Keratinocyte (primary cell): Measurements from ENCODE around the gene SLC19A1.

ENCODE experiments used
- EZH2 ChIP-seq: IDR thresholded peaks from one replicate; pipeline ENCODE4 v1.6.1; 2012; ENCODE audit warnings: inconsistent platforms, mild to moderate bottlenecking, low read length, moderate library complexity
- TF ChIP-seq, protein P1 (sequence below), 3 experiments: IDR thresholded peaks in 1 of 3; conservative IDR thresholded peaks in 1 of 3; optimal IDR thresholded peaks in 1 of 3; 2 replicates in 2 of 3; 3 replicates in 1 of 3; pipeline versions ENCODE3 to v1.5.1; 2011; ENCODE audit warnings: low read length in 3 of 3, mild to moderate bottlenecking in 3 of 3, moderate library complexity in 2 of 3, control low read depth in 1 of 3, inconsistent platforms in 1 of 3; ENCODE audit not compliant: insufficient read depth in 2 of 3; ENCODE audit errors: extremely low read depth in 1 of 3

DNA sequence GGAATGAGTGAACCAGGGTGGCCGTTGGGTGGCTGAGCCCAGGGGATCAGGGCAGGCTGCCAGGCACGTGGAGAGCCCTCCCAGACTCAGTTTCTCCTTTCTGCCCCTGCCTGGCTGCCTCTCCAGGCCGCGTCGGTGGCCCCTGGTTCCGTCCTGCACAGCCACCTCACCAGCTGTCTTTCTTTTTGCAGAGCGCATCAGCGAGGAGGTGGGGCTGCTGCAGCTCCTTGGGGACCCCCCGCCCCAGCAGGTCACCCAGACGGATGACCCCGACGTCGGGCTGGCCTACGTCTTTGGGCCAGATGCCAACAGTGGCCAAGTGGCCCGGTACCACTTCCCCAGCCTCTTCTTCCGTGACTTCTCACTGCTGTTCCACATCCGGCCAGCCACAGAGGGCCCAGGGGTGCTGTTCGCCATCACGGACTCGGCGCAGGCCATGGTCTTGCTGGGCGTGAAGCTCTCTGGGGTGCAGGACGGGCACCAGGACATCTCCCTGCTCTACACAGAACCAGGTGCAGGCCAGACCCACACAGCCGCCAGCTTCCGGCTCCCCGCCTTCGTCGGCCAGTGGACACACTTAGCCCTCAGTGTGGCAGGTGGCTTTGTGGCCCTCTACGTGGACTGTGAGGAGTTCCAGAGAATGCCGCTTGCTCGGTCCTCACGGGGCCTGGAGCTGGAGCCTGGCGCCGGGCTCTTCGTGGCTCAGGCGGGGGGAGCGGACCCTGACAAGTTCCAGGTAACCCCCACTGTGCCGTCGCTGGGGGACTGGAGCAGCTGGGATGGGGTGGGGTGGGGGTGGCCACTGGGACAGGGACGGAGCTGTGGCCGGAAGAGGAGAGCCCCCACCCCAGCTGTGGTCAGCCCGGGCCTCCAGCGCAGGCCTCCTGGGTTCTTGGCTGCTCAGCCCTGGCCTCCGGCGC lies 73.9 kb downstream of the SLC19A1 start:
- TF ChIP-seq, protein P1, sequence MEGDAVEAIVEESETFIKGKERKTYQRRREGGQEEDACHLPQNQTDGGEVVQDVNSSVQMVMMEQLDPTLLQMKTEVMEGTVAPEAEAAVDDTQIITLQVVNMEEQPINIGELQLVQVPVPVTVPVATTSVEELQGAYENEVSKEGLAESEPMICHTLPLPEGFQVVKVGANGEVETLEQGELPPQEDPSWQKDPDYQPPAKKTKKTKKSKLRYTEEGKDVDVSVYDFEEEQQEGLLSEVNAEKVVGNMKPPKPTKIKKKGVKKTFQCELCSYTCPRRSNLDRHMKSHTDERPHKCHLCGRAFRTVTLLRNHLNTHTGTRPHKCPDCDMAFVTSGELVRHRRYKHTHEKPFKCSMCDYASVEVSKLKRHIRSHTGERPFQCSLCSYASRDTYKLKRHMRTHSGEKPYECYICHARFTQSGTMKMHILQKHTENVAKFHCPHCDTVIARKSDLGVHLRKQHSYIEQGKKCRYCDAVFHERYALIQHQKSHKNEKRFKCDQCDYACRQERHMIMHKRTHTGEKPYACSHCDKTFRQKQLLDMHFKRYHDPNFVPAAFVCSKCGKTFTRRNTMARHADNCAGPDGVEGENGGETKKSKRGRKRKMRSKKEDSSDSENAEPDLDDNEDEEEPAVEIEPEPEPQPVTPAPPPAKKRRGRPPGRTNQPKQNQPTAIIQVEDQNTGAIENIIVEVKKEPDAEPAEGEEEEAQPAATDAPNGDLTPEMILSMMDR (optimal IDR thresholded peaks at IDR 0.05 in 1 of 3, IDR thresholded peaks at IDR 0.05 in 1 of 3, conservative IDR thresholded peaks at IDR 0.05 in 1 of 3; ENCODE audit: extremely low read depth in 1 of 3, insufficient read depth in 2 of 3, low read length in 3 of 3), result no peak
- TF ChIP-seq EZH2, result no peak
